H1 (cell line): Measurements from ENCODE around the gene ZNF624. TPM values are rescaled to one million over a fixed set of nuclear protein-coding genes. Genes with fewer than 3 reads are reported as not detected.

Source experiments
- CTCF ChIA-PET: fragments of 300-600 bp; sonication (Branson Sonifier 250); formaldehyde crosslinking; loops from one replicate; lab custom pipeline; 2021; ENCODE audit not compliant: partially characterized antibody; lab: Charles Lee
- POLR2A ChIA-PET: fragments of 300-600 bp; sonication (Branson Sonifier 250); formaldehyde crosslinking; loops from one replicate; lab custom pipeline; 2021; ENCODE audit warnings: inconsistent platforms; ENCODE audit not compliant: partially characterized antibody; lab: Charles Lee
- DNase-seq, 2 experiments: peaks; one replicate each; pipeline versions ENCODE4 v3.0.0 to v3.0.0-alpha.2; 2010 to 2022; ENCODE audit warnings: low spot score in 2 of 2, low read depth in 1 of 2, mixed read lengths in 1 of 2
- FAIRE-seq: peaks from 2 replicates; lab custom pipeline; 2011; peaks lifted over from hg19 to GRCh38; lab: Jason Lieb, UNC
- H2AFZ ChIP-seq: 2 replicates; pipeline ENCODE4 v1.8.1; 2012; ENCODE audit warnings: low read length, inconsistent platforms
- H2AK5ac ChIP-seq: 2 replicates; pipeline ENCODE4 v1.6.1; 2013; ENCODE audit warnings: low read depth, low read length
- H2BK120ac ChIP-seq: replicated peaks from 2 replicates; pipeline ENCODE3; 2013; ENCODE audit warnings: low read depth, low read length, inconsistent platforms
- H2BK12ac ChIP-seq: 2 replicates; pipeline ENCODE4 v1.6.1; 2013; ENCODE audit warnings: low read depth, low read length
- H2BK15ac ChIP-seq: 2 replicates; pipeline ENCODE4 v1.6.1; 2013; ENCODE audit warnings: low read length
- H2BK20ac ChIP-seq: 2 replicates; pipeline ENCODE4 v1.6.1; 2013; ENCODE audit warnings: low read length
- H2BK5ac ChIP-seq: 2 replicates; pipeline ENCODE4 v1.6.1; 2013; ENCODE audit warnings: low read depth, low read length
- H3K14ac ChIP-seq: 2 replicates; pipeline ENCODE4 v1.6.1; 2013; ENCODE audit warnings: inconsistent platforms; ENCODE audit not compliant: insufficient read length
- H3K18ac ChIP-seq: 2 replicates; pipeline ENCODE4 v1.6.1; 2013; ENCODE audit warnings: low read length; ENCODE audit errors: extremely low read depth
- H3K23ac ChIP-seq: 2 replicates; pipeline ENCODE4 v1.6.1; 2013; ENCODE audit warnings: inconsistent platforms; ENCODE audit not compliant: insufficient read length
- H3K23me2 ChIP-seq: 2 replicates; pipeline ENCODE4 v1.6.1; 2013; ENCODE audit warnings: low read depth, low read length
- H3K27ac ChIP-seq: 2 replicates; pipeline ENCODE4 v1.6.1; 2011; ENCODE audit warnings: low read depth, low read length, inconsistent platforms
- H3K27me3 ChIP-seq, 4 experiments: replicated peaks in 1 of 4; 1 replicate in 1 of 4; 2 replicates in 3 of 4; pipeline versions ENCODE4 v1.6.1 to v1.8.1; 2011 to 2013; ENCODE audit warnings: low read length in 3 of 4, mild to moderate bottlenecking in 3 of 4, inconsistent platforms in 2 of 4, mixed read lengths in 2 of 4, moderate library complexity in 1 of 4; ENCODE audit not compliant: control insufficient read depth in 3 of 4, insufficient read depth in 3 of 4; ENCODE audit errors: extremely low read depth in 1 of 4
- H3K36me3 ChIP-seq, 4 experiments: 2 replicates each; pipeline versions ENCODE4 v1.6.1 to v1.8.1; 2011 to 2013; ENCODE audit warnings: mild to moderate bottlenecking in 4 of 4, low read length in 3 of 4, moderate library complexity in 2 of 4, control low read depth in 1 of 4, inconsistent platforms in 1 of 4; ENCODE audit not compliant: insufficient read depth in 4 of 4, control insufficient read depth in 2 of 4
- H3K4ac ChIP-seq: replicated peaks from 2 replicates; pipeline ENCODE3; 2013; ENCODE audit warnings: low read length, low read depth, mixed read lengths, inconsistent platforms; ENCODE audit not compliant: insufficient read length
- H3K4me1 ChIP-seq, 4 experiments: replicated peaks in 1 of 4; 1 replicate in 1 of 4; 2 replicates in 3 of 4; pipeline versions ENCODE4 v1.6.1 to v1.8.1; 2011 to 2013; ENCODE audit warnings: low read length in 3 of 4, inconsistent platforms in 2 of 4, mixed read lengths in 1 of 4; ENCODE audit not compliant: insufficient read depth in 4 of 4, control insufficient read depth in 3 of 4
- H3K4me2 ChIP-seq, 2 experiments: 2 replicates each; pipeline versions ENCODE4 v1.6.1 to v1.8.1; 2011 to 2013; ENCODE audit warnings: low read depth in 2 of 2, low read length in 2 of 2, control low read depth in 1 of 2, inconsistent platforms in 1 of 2, mild to moderate bottlenecking in 1 of 2; ENCODE audit not compliant: insufficient read depth in 1 of 2
- H3K4me3 ChIP-seq, 4 experiments: fragments of 200-600, 300-600 bp in 1 of 4; sonication (generic), shearing (Covaris generic), sonication (Bioruptor Twin) in 1 of 4; 2 replicates each; pipeline versions ENCODE4 v1.5.1 to v1.8.1; 2011 to 2016; ENCODE audit warnings: low read length in 4 of 4, low read depth in 3 of 4, control low read depth in 2 of 4, inconsistent platforms in 2 of 4, mild to moderate bottlenecking in 2 of 4, mixed read lengths in 1 of 4, moderate library complexity in 1 of 4; ENCODE audit not compliant: insufficient read depth in 2 of 4; ENCODE audit errors: extremely low read depth in 1 of 4
- H3K56ac ChIP-seq: replicated peaks from 2 replicates; pipeline ENCODE3; 2013; ENCODE audit warnings: low read depth, mild to moderate bottlenecking, mixed read lengths, low read length, inconsistent platforms; ENCODE audit not compliant: insufficient read length
- H3K79me1 ChIP-seq: 2 replicates; pipeline ENCODE4 v1.6.1; 2013; ENCODE audit warnings: low read depth, low read length, control low read depth
- H3K79me2 ChIP-seq, 2 experiments: 2 replicates each; pipeline versions ENCODE4 v1.6.1 to v1.8.1; 2012 to 2013; ENCODE audit warnings: low read length in 2 of 2, mild to moderate bottlenecking in 2 of 2, inconsistent platforms in 1 of 2; ENCODE audit not compliant: insufficient read depth in 2 of 2, control insufficient read depth in 1 of 2
- H3K9ac ChIP-seq, 4 experiments: replicated peaks in 1 of 4; 1 replicate in 1 of 4; 2 replicates in 3 of 4; pipeline versions ENCODE4 v1.6.1 to v1.8.1; 2011 to 2013; ENCODE audit warnings: low read depth in 3 of 4, low read length in 3 of 4, control low read depth in 2 of 4, mild to moderate bottlenecking in 2 of 4, moderate library complexity in 2 of 4, inconsistent platforms in 1 of 4; ENCODE audit errors: extremely low read depth in 1 of 4
- H3K9me3 ChIP-seq, 2 experiments: 2 replicates each; pipeline versions ENCODE4 v1.6.1 to v1.8.1; 2012 to 2013; ENCODE audit warnings: mild to moderate bottlenecking in 2 of 2, moderate library complexity in 2 of 2, control low read depth in 1 of 2, inconsistent platforms in 1 of 2, low read depth in 1 of 2, low read length in 1 of 2, mixed read lengths in 1 of 2; ENCODE audit not compliant: insufficient read depth in 2 of 2
- H4K20me1 ChIP-seq, 2 experiments: replicated peaks in 1 of 2; 2 replicates each; pipeline versions ENCODE3 to v1.8.1; 2011 to 2013; ENCODE audit warnings: inconsistent platforms in 2 of 2, low read length in 2 of 2, mild to moderate bottlenecking in 1 of 2; ENCODE audit not compliant: insufficient read depth in 2 of 2, control insufficient read depth in 1 of 2
- H4K5ac ChIP-seq: 2 replicates; pipeline ENCODE4 v1.6.1; 2013; ENCODE audit warnings: low read length, low read depth, mixed read lengths, inconsistent platforms; ENCODE audit not compliant: insufficient read length
- H4K8ac ChIP-seq: 2 replicates; pipeline ENCODE4 v1.8.0; 2013; ENCODE audit warnings: mild to moderate bottlenecking, moderate library complexity, low read length, inconsistent platforms; ENCODE audit not compliant: insufficient read depth; ENCODE audit errors: extremely low read depth
- H4K91ac ChIP-seq: replicated peaks from 2 replicates; pipeline ENCODE3; 2013; ENCODE audit warnings: low read length, mixed read lengths, inconsistent platforms; ENCODE audit not compliant: insufficient read length
- PHF8 ChIP-seq: fragments of 200-600 bp; sonication (generic); conservative IDR thresholded peaks from 2 replicates; pipeline ENCODE4 v1.7.1; 2012; ENCODE audit warnings: low read depth, mild to moderate bottlenecking, inconsistent platforms, low read length, moderate library complexity
- WGBS, 2 experiments: shearing (Covaris generic) in 1 of 2; methylation state at CpG; one replicate each; pipeline versions ENCODE4 v1.1.6 to v1.1.7; 2013 to 2015; ENCODE audit warnings: low lambda C conversion rate in 2 of 2, mixed read lengths in 2 of 2, inconsistent platforms in 1 of 2, low coverage in 1 of 2, missing lambda C conversion rate in 1 of 2; ENCODE audit not compliant: insufficient replicate concordance in 2 of 2, insufficient coverage in 1 of 2, insufficient read length in 1 of 2; ENCODE audit errors: extremely low coverage in 1 of 2, missing lambda C conversion rate in 1 of 2; 5-methylcytosine and 5-hydroxymethylcytosine counted together
- polyA plus RNA-seq, 7 experiments: library from polyadenylated mRNA; depleted of rRNA in 3 of 7; stranded (reverse) in 5 of 7; unstranded in 2 of 7; fragments of >200 nt in 5 of 7; fragments of 200-250 nt in 2 of 7; gene quantifications; 1 replicate in 5 of 7; 2 replicates in 1 of 7; 4 replicates in 1 of 7; pipeline versions ENCODE4 v1.2.1 to v1.2.3, GENCODE V29; 2011 to 2013; ENCODE audit warnings: missing spikeins in 2 of 7, mixed read lengths in 2 of 7
- total RNA-seq: library from RNA; stranded (reverse); fragmentation: NEBNext Ultra II Directional; extraction: Animal tissue kit (Norgen Biotek cat#: 25700); gene quantifications from 2 replicates; pipeline ENCODE4 v1.2.1, GENCODE V29; 2021

Gene ZNF624
- total and polyA plus RNA-seq, 2 of the 8 experiments (the other 6 are each of a cell fraction or from before 2014, with no cell fraction given), result 0.39 to 2.5 TPM

DNA sequence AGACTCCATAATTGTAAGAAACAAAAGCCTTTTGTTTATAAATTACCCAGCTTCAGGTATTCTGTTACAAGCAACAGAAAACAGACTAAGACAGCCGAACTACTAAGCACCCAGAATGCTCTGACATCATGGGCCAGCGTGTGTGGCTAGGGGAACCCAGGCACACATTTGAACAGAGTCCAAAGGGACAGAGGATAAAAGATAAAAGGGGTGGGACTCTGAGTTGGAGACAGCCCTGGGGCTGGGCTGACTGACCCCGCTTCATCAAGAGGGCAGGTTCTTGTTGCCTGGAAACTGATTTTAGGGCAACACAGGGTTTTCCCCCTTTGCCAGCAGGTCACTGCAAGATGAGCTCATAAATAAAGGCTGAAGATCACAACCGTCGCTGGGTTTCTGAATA, 54.1 kb downstream of the ZNF624 start:
- Histone ChIP-seq H3K27ac (no peak overlapping the region), H3K18ac (no peak overlapping the region), H2AK5ac (no peak overlapping the region), H3K4ac (no peak overlapping the region), H2AFZ (no peak overlapping the region), H3K4me2 (no peak overlapping the region), H3K23me2 (no peaks in the 10 kb centered on the region), H4K20me1 (no peaks in the 10 kb centered on the region), H4K8ac (no peak overlapping the region), H4K5ac (no peak overlapping the region), H2BK120ac (no peak overlapping the region), H2BK12ac (no peak overlapping the region), H3K9ac (no peak overlapping the region), H3K79me1 (no peaks in the 10 kb centered on the region), H3K36me3 (no peaks in the 10 kb centered on the region), H3K79me2 (no peaks in the 10 kb centered on the region), H3K56ac (no peak overlapping the region), H3K4me3 (no peak overlapping the region), H2BK5ac (no peak overlapping the region), H3K23ac (no peak overlapping the region), H3K27me3 (no peaks in the 10 kb centered on the region), H3K14ac (no peak overlapping the region), H4K91ac (no peak overlapping the region), H2BK20ac (no peak overlapping the region), H3K9me3 (no peaks in the 10 kb centered on the region), H3K4me1 (no peaks in the 10 kb centered on the region), H2BK15ac (no peak overlapping the region)
- CTCF ChIA-PET, result no interaction called here
- DNase-seq, result no peak
- no peak for TF ChIP-seq PHF8
- 92% methylated on average over 5 of the region's 5 CpGs; no CpG with 5 or more reads in 1 of the 2 experiments for WGBS, 2 experiments
- no peak for FAIRE-seq
- POLR2A ChIA-PET, result no interaction called here
